Endometrium (tissue), 2 donors: Measurements from ENCODE around the gene ADGRD1.

Experiments
- FAIRE-seq: peaks from 2 replicates; lab custom pipeline; 2012; peaks lifted over from hg19 to GRCh38; lab: Jason Lieb, UNC
- donor health status: control.
- donor health status: control.

Gene ADGRD1

DNA sequence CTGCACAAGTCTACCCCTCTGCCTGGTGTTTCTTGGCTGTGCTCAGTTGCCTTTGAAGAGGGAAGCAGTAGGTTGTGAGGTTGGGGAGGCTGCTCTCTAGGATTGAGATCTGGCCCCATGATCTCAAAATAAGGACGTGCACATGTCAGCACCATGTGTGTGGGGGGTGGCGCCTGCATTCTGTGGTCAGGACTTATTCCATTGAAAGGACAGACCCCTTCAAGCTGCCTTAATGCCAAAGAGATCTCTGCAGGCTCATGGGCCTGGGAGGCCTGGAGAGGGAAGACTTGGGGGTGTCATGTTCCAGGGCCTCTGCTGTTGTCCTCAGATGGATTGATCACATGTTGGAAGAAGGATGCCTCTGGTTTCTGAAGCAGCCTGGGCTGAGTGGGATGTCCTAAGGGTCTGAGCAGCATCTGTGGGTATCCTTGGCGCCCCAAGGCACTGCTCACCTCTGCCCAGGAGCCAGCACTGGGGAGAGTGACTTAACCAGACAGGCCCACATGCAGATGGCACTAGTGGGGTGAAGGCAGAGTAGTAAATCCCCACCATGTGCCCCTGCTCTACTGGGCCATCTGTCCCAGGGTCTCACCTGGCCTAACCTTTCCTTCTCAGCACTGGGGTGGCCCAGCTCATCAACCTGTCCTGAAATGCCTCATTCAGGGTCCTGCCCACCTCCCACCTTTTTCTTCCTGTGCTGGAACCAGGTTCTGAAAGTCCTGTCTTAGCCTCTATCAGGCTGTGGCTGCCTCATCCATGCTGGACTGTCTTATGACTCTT lies 118.9 kb downstream of the ADGRD1 start:
- FAIRE-seq, result no peak

GRCh38 chr12:131074221-131075083 lies 120.7 kb downstream of the ADGRD1 start:
- FAIRE-seq, result peak; percentile 91

DNA sequence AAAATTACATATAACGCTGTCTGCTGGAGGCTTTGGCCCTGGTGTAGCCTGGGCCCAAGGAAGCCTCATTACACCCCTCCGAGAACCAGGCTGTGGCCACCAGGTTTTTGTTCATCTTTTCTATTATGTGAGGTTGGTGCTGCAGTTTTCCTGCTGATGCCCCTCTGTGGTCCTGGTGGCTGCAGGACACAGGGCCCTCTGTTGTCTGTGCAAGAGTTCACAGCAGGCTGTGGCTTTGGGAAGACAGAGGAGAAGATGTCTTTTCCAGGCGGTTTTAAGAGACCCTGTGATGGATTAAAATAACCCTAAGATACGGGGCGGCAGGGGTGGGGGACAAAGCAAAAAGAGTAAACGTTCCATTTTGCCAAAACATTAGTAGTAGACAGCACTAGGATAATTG lies 121.5 kb downstream of the ADGRD1 start:
- no peak for FAIRE-seq

DNA sequence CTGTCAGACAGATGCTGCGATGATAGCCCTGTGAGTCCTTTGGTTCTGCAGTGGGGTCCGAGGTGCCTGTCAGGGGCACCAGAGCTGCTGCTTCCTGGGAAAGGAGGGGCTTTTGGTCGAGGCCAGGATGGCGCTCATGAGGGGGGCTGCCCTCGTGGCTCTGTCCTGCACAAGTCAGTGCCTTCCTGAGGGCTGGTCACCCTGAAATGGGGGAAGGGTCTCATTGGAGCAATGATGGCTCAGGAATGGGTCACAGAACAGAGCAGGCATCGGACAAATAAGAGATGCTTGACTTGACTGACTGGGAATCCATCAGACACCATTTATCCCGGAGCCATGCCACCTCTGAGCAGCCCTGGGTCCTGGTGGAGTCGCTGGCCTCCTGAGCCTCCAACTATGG lies 121.9 kb downstream of the ADGRD1 start:
- no peak for FAIRE-seq

DNA sequence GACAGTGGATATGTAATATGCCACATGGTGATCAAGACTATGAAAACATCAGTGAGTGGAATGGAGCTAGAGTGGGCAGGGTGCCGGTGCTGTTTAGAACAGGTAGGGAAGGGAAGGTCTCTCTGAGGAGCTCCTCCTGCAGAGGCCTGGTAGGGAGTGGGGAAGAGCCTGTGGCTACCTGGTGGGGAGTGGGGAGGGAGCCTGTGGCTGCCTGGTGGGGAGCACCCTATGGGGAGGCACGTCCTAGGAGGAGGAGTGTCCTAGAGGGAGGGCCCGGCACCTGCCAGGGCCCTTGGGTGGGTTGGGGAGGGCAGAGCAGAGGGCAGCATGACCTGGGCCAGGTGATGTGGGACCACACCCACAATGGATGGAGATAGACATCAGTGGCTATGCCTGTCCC lies 122.6 kb downstream of the ADGRD1 start:
- FAIRE-seq, result no peak

DNA sequence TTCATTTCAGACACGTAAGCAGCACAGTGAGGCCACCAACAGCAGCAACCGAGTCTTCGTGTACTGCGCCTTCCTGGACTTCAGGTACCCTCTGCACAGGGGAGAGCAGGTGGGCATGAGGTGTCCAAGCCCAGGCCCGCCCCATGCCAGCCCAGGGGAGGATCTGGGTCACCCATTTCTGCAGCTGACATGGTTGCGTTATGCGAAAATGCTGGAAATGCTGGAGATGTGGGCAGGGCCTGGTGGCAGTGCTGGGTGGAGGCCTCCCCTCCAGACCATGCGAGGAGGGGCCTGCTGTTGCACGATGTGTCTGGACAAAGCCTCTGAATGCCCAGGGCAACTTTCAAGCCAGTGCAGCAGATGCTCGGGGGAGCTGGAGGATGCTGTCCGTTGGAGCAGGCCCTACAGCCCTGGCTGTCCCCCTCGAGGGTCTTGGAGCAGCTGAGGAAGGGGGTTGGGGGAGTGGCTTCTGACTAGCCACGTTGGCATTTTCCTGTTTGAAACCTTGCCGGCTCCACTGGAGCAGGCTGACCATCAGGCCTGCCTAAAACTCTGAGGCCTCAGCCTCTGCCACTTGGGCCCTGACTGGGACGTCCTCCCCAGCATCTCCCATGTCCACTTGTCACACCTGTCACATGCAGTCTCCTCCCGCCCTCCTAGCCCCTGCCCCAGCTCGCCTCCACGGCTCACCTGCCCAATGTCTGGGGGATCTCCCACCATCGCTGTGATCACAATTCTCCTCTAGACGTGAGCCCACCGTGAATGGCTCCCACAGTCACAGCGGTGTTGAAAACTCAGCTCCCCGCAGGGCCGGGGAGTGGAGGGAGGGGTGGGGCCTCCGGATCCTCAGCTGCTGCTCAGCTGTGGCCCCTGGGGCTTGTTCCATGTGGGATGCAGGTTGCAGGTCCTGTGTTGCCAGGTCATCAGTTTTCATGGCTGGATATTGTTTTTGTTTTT lies 123.4 kb downstream of the ADGRD1 start:
- no peak for FAIRE-seq

- FAIRE-seq, result no peak
Observed at GRCh38 chr12:131077931-131078391, 124.3 kb downstream of the ADGRD1 start.

GRCh38 chr12:131082290-131083194 lies 128.8 kb downstream of the ADGRD1 start:
- FAIRE-seq, result no peak

- FAIRE-seq, result no peak
Observed at GRCh38 chr12:131084341-131085011, 130.8 kb downstream of the ADGRD1 start.

- FAIRE-seq, result no peak
Observed at GRCh38 chr12:131085125-131085815, 131.6 kb downstream of the ADGRD1 start.

DNA sequence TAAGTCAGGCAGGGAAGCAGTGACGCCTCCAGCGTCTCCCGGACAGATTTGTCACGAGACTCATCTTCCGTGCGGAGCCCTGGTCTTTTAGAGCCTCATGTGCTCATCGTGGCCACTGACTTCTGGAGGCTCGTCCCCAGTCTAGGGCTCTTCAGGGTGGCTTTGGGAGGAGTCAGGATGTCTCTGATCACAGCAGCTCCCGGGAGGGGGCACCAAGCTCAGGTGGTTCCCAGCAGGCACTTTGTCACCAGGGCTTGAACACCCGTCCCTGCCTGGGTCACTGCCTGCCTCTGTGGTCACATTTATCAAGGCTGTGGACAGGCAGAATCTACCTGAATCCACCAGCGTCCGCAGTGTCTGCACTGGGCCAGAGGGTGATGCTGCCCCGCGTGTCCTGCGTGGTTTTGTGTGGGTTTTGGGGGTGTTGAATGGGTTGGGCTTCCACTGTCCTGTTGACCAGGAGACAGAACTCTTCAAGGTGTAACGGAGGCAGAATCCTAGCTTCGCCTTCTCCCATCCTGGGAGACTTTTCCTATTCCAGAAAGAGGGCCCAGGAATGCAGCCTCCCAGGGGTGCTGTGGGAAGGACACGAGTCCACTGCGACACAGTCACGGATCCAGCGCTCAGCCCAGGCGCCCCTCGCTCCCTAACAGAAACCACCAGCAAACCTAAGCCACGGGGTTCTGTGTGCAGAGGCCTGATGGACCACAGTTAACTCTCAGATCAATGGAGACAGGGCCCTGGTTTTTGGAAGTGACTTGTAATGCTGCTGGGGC lies 132.3 kb downstream of the ADGRD1 start:
- no peak for FAIRE-seq

- no peak for FAIRE-seq
Observed at GRCh38 chr12:131087302-131087818, 133.7 kb downstream of the ADGRD1 start.

DNA sequence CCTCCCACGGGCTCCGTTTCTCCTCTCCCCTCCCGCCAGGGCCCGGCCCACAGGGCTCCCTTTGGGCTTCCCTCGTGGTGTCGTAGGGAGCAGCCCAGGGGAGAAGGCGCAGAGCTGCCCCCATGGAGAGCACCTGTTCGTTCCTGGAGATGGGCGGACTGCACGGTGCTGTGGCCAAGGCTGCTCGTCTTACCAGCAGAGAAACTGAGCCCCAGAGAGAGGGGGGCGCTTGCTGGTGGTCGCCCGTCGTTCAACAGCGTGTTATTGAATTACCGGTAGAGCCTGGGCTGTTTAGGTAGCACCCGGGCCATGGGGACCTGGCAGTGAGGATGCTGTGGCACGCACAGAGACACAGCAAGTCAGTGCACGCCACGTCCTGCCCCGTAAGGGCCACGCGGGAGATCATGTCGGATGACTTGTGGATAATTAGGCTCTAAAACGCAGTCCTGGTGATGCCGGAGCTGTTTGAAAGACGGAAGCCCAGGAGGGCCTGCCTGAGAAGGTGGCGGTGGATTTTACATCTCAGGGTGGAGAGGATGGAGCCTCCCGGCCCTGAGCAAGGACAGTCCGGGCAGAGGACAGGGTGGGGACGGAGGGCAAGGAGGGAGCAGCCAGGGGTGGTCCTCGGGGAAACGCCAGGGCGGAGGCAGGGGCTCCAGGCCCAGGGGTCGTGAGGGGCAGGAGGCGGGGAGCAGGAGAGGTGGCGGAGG lies 134.4 kb downstream of the ADGRD1 start:
- FAIRE-seq, result no peak

DNA sequence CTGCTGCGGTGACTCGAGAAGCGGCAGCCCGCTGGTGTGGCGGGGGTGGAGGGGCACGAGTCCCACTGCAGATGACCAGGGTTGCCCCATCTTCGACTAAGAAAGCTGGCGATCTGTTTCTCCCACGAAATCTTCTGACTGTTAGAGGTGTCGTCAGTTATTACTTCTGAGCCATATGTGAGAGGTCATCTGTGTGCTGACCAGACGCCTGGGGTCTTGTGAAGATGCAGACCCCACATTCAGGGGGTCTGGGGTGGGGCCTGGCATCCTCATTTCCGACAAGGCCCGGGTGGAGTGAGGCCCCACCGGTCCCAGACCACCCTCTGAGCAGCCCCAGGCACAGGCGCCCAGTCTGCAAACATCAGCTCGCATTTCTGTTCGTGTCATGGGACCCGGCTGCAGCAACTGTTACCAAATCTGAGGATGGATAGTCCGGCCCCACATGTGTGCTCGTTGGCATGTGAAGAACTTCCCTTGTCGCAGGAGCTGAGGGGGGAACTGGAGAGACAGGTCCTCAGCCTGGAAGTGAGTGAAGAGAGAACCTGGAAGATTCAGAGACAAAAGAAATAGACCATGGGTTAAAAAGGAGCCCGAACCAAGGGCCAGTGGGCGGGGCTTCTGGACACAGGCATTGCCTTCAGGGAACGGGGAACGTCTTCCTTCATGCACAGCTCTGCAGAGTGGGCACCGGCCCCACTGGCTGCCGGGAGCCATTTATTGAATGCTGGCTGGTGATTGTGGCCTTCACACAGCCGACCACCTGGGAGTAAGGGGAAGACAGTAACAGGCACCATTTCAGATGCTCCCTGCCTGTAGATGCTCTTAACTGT lies 135.2 kb downstream of the ADGRD1 start:
- FAIRE-seq, result no peak

DNA sequence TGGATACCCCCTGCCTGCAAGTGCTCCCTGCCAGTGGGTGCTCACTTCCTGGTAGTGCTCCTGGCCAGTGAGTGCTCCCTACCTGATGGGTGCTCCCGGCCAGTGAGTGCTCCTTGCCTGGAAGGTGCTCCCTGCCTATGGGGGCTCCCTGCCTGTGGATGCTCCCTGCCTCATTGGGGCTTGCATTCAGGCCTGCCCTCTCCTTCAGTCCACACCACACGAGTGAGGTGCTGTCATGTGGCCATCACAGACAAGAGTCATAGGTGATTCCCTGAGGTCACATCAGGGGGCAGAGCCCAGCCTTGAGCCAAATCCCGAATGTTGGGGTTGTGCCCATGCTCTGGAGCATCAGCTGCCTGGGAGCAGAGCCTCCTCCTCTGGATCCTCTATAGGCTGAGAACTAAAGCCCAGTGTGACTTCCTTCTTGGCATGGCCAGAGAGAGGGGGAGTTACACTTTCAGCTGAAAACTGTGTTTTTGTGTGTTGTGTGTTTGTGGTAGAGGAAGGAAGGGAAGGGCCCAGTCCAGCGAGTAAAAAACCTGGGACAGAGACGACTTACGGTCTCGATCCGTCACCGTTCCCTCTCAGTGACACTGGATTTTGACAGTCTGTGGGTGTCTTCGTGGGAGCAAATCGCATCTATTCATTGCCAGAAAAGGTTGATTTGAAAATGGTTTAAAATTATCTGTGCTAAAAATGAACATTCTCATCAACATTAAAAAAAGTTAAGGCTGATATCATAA lies 136.0 kb downstream of the ADGRD1 start:
- FAIRE-seq, result no peak
